Measurements from ENCODE around the gene AFF1.
A peak's percentile ranks its signal among the peaks of the same experiment; 100 is the strongest.

- TF ChIP-seq, protein P1, sequence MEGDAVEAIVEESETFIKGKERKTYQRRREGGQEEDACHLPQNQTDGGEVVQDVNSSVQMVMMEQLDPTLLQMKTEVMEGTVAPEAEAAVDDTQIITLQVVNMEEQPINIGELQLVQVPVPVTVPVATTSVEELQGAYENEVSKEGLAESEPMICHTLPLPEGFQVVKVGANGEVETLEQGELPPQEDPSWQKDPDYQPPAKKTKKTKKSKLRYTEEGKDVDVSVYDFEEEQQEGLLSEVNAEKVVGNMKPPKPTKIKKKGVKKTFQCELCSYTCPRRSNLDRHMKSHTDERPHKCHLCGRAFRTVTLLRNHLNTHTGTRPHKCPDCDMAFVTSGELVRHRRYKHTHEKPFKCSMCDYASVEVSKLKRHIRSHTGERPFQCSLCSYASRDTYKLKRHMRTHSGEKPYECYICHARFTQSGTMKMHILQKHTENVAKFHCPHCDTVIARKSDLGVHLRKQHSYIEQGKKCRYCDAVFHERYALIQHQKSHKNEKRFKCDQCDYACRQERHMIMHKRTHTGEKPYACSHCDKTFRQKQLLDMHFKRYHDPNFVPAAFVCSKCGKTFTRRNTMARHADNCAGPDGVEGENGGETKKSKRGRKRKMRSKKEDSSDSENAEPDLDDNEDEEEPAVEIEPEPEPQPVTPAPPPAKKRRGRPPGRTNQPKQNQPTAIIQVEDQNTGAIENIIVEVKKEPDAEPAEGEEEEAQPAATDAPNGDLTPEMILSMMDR (IDR thresholded peaks at IDR 0.05), result peak in 3 of 7 experiments; percentile 14 to 28 (median 26)
- TF ChIP-seq POLR2A (IDR thresholded peaks at IDR 0.05), result no peak
Measured at GRCh38 chr4:86898562-86898961, 36.2 kb upstream of the AFF1 start.
